Sigmoid colon (tissue), 4 donors: ENCODE measurements around the gene AMD1.

Experiments used
- CTCF ChIP-seq, 4 experiments: fragments of 450-650 bp in 3 of 4; fragments of 200-600 bp in 1 of 4; IDR thresholded peaks; one replicate each; pipeline ENCODE4 v1.5.1; 2016 to 2019; ENCODE audit warnings: antibody characterized with exemption in 4 of 4, mild to moderate bottlenecking in 3 of 4, moderate library complexity in 2 of 4
- EP300 ChIP-seq, 4 donors: sonication (generic); formaldehyde crosslinking; IDR thresholded peaks; one replicate each; pipeline ENCODE4 v1.6.1; 2017; ENCODE audit warnings: antibody characterized with exemption in 4 of 4
- POLR2A ChIP-seq, 2 donors: fragments of 450-650 bp; IDR thresholded peaks; one replicate each; pipeline ENCODE4 v1.6.1; 2016; ENCODE audit warnings: antibody characterized with exemption in 2 of 2, mild to moderate bottlenecking in 2 of 2, moderate library complexity in 2 of 2
- POLR2AphosphoS5 ChIP-seq, 4 donors: sonication (generic); formaldehyde crosslinking; IDR thresholded peaks; one replicate each; pipeline ENCODE4 v1.6.1; 2017; ENCODE audit warnings: antibody characterized with exemption in 4 of 4

GRCh38 chr6:110938171-110938570 is 63.6 kb downstream of the AMD1 start:
- TF ChIP-seq CTCF (IDR thresholded peaks at IDR 0.05) = no peak
- no peak for TF ChIP-seq POLR2AphosphoS5 (IDR thresholded peaks at IDR 0.05)
- no peak for TF ChIP-seq EP300 (IDR thresholded peaks at IDR 0.05)
- TF ChIP-seq POLR2A (IDR thresholded peaks at IDR 0.05) = no peak
